H1 (cell line): ENCODE measurements around the gene IRF7.

ENCODE experiments used
- JUND ChIP-seq: IDR thresholded peaks from 2 replicates; pipeline ENCODE4 v1.6.1; 2011; ENCODE audit warnings: mild to moderate bottlenecking, improper control_type of control experiment, low read length
- SIN3A ChIP-seq, 2 experiments: IDR thresholded peaks in 1 of 2; conservative IDR thresholded peaks in 1 of 2; 2 replicates each; pipeline ENCODE4 v1.6.1; 2011 to 2012; ENCODE audit warnings: low read length in 2 of 2, improper control_type of control experiment in 1 of 2, low read depth in 1 of 2, mild to moderate bottlenecking in 1 of 2
- TF ChIP-seq, protein P1 (sequence below): IDR thresholded peaks from 2 replicates; pipeline ENCODE4 v1.6.1; 2011; ENCODE audit warnings: low read length, improper control_type of control experiment

GRCh38 chr11:616320-617198 is 809 bp upstream of the IRF7 start:
- TF ChIP-seq SIN3A (conservative IDR thresholded peaks at IDR 0.05 in 1 of 2, IDR thresholded peaks at IDR 0.05 in 1 of 2; ENCODE audit: low read depth in 1 of 2, low read length in 2 of 2) = no peak
- no peak for TF ChIP-seq JUND
- TF ChIP-seq, protein P1, sequence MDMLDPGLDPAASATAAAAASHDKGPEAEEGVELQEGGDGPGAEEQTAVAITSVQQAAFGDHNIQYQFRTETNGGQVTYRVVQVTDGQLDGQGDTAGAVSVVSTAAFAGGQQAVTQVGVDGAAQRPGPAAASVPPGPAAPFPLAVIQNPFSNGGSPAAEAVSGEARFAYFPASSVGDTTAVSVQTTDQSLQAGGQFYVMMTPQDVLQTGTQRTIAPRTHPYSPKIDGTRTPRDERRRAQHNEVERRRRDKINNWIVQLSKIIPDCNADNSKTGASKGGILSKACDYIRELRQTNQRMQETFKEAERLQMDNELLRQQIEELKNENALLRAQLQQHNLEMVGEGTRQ = no peak
